ENCODE results near the gene GH2. TPM values are rescaled to one million over a fixed set of nuclear protein-coding genes. Genes with fewer than 3 reads are reported as not detected.
"Not testable (repeated sequence)": the region's sequence is repeated elsewhere in the genome, so short reads cannot be mapped to it uniquely, and the experiment has no call there.

Gene GH2
- total and polyA plus RNA-seq, 7 donors, result not detected

- Histone ChIP-seq H3K27ac (no peak overlapping the region), H3K4me1 (no peaks in the 10 kb centered on the region), H3K27me3 (peaks cover 0 to 6% (median 0%) of the 10 kb centered on the region in 3 donors), H3K9me3 (no peaks in the 10 kb centered on the region), H3K4me3 (no peak overlapping the region), H3K36me3 (no peaks in the 10 kb centered on the region)
- 44 to 46% methylated on average over 8 of the region's 8 CpGs for WGBS, 2 donors
- DNase-seq, result peak; percentile 75
- intact Hi-C loops (cut with DNase I), result loop anchor here (2.0 kb wide), 1 partner anchor 107 kb away; no protein-coding TSS in a partner anchor
- TF ChIP-seq POLR2AphosphoS5 (IDR thresholded peaks at IDR 0.05) (no peak), CTCF (IDR thresholded peaks at IDR 0.05) (peak; percentile 74 to 94 (median 90)), POLR2A (IDR thresholded peaks at IDR 0.05) (no peak), EP300 (IDR thresholded peaks at IDR 0.05) (no peak)
Observed at GRCh38 chr17:63919311-63919723, 37.6 kb upstream of the GH2 start.

GRCh38 chr17:63918789-63919305, 37.1 kb upstream of the GH2 start, which contains the start of gene GH1:
Gene GH1 (minus strand): TSS chr17:63918839. CDS start chr17:63918776, 63 bp downstream.
- not testable (repeated sequence) for H3K36me3 ChIP-seq, DNase-seq, H3K27ac ChIP-seq, H3K4me3 ChIP-seq, H3K9me3 ChIP-seq, H3K4me1 ChIP-seq, H3K27me3 ChIP-seq
- intact Hi-C loops (cut with DNase I), result loop anchor here (2.0 kb wide), 1 partner anchor 108 kb away; no protein-coding TSS in a partner anchor
- 54 to 59% methylated on average over 10 of the region's 10 CpGs for WGBS, 2 donors

- TF ChIP-seq CTCF (IDR thresholded peaks at IDR 0.05), result no peak
- no peak for TF ChIP-seq POLR2AphosphoS5 (IDR thresholded peaks at IDR 0.05)
- TF ChIP-seq POLR2A (IDR thresholded peaks at IDR 0.05), result no peak
- no peak for TF ChIP-seq EP300 (IDR thresholded peaks at IDR 0.05)
- DNase-seq, result no peak
- 48 to 73% methylated on average over 10 of the region's 10 CpGs for WGBS, 2 donors
- peaks cover 0 to 6% (median 0%) of the 10 kb centered on the region in 3 donors for H3K27me3 ChIP-seq
- no peak overlapping the region for H3K27ac ChIP-seq
- intact Hi-C loops (cut with DNase I), result loop anchor here (2.0 kb wide), 1 partner anchor 108 kb away; no protein-coding TSS in a partner anchor
- no peaks in the 10 kb centered on the region for H3K4me1 ChIP-seq
- no peak overlapping the region for H3K4me3 ChIP-seq
- H3K9me3 ChIP-seq, result no peaks in the 10 kb centered on the region
- no peaks in the 10 kb centered on the region for H3K36me3 ChIP-seq
Observed at GRCh38 chr17:63918305-63918704, 36.6 kb upstream of the GH2 start.

GRCh38 chr17:63917646-63918045, 35.9 kb upstream of the GH2 start:
- WGBS, 2 donors, result 77 to 86% methylated on average over 13 of the region's 13 CpGs
- Histone ChIP-seq H3K36me3 (no peaks in the 10 kb centered on the region), H3K27me3 (peaks cover 0 to 6% (median 0%) of the 10 kb centered on the region in 3 donors), H3K4me3 (no peak overlapping the region), H3K4me1 (no peaks in the 10 kb centered on the region), H3K9me3 (no peaks in the 10 kb centered on the region), H3K27ac (no peak overlapping the region)
- TF ChIP-seq POLR2A (IDR thresholded peaks at IDR 0.05) (no peak), CTCF (IDR thresholded peaks at IDR 0.05) (no peak), POLR2AphosphoS5 (IDR thresholded peaks at IDR 0.05) (no peak), EP300 (IDR thresholded peaks at IDR 0.05) (no peak)
- no peak for DNase-seq
- intact Hi-C loops (cut with DNase I), result loop anchor here (2.0 kb wide), 1 partner anchor 109 kb away; no protein-coding TSS in a partner anchor

GRCh38 chr17:63917206-63917605, 35.5 kb upstream of the GH2 start:
- intact Hi-C loops (cut with DNase I); H3K9me3 ChIP-seq; H3K4me1 ChIP-seq; DNase-seq; H3K27ac ChIP-seq; H3K27me3 ChIP-seq; H3K36me3 ChIP-seq; H3K4me3 ChIP-seq: not testable (repeated sequence)
- WGBS, 2 donors, result 86 to 96% methylated on average over 11 of the region's 11 CpGs

Measured in sigmoid colon (tissue), 7 donors.